Mammary epithelial cell (primary cell): ENCODE data around the gene TAPBPL.

Experiments used
- CTCF ChIP-seq, 2 donors: IDR thresholded peaks in 1 of 2; conservative IDR thresholded peaks in 1 of 2; 2 replicates each; pipeline ENCODE4 v1.5.1; 2011 to 2012; ENCODE audit warnings: inconsistent platforms in 2 of 2, low read length in 2 of 2, mild to moderate bottlenecking in 2 of 2, control low read depth in 1 of 2, low read depth in 1 of 2; ENCODE audit not compliant: insufficient read depth in 1 of 2; ENCODE audit errors: extremely low read depth in 1 of 2
- EZH2 ChIP-seq: IDR thresholded peaks from 2 replicates; pipeline ENCODE4 v1.6.1; 2012; ENCODE audit warnings: low read length, inconsistent platforms, borderline replicate concordance

GRCh38 chr12:6442836-6443235, 9.0 kb upstream of the TAPBPL start:
- TF ChIP-seq CTCF (conservative IDR thresholded peaks at IDR 0.05 in 1 of 2, IDR thresholded peaks at IDR 0.05 in 1 of 2; ENCODE audit: extremely low read depth in 1 of 2, insufficient read depth in 1 of 2, low read depth in 1 of 2, low read length in 2 of 2) (no peak), EZH2 (no peak)
